Activated B cell treated with CpG ODN at 0.5 μM for 24 hours (primary cell): ENCODE results near the gene FGF3. TPM values are rescaled to one million over a fixed set of nuclear protein-coding genes. Genes with fewer than 3 reads are reported as not detected.

Experiments
- ATAC-seq: fragments of 200-7000 bp; cut with Tn5 transposase; one replicate; pipeline ENCODE4 v1.10.0; 2021; ENCODE audit warnings: low read depth, mild to moderate bottlenecking, moderate library complexity
- CTCF ChIA-PET: fragments of 350-600 bp; sonication (Branson Sonifier 250); formaldehyde crosslinking; loops from one replicate; lab custom pipeline; 2021; ENCODE audit warnings: antibody characterized with exemption; lab: Charles Lee
- POLR2A ChIA-PET: fragments of 350-600 bp; sonication (Branson Sonifier 250); formaldehyde crosslinking; loops from one replicate; lab custom pipeline; 2021; ENCODE audit warnings: antibody characterized with exemption; lab: Charles Lee
- DNase-seq: peaks from one replicate; pipeline ENCODE4 v3.0.0; 2022
- H3K27ac Mint-ChIP-seq: one replicate; pipeline ENCODE4 v1.8.0; 2020; ENCODE audit warnings: mixed read lengths
- H3K27me3 Mint-ChIP-seq: one replicate; pipeline ENCODE4 v1.8.0; 2021; ENCODE audit warnings: mixed read lengths
- H3K36me3 Mint-ChIP-seq: one replicate; pipeline ENCODE4 v1.8.0; 2021; ENCODE audit warnings: low read depth, mixed read lengths
- H3K4me1 Mint-ChIP-seq: one replicate; pipeline ENCODE4 v1.8.0; 2021; ENCODE audit warnings: mixed read lengths
- H3K4me3 Mint-ChIP-seq: one replicate; pipeline ENCODE4 v1.8.0; 2020; ENCODE audit warnings: mild to moderate bottlenecking, mixed read lengths
- H3K9me3 Mint-ChIP-seq: one replicate; pipeline ENCODE4 v1.8.0; 2020; ENCODE audit warnings: mixed read lengths
- CTCF ChIP-seq: fragments of 200-600 bp; IDR thresholded peaks from one replicate; pipeline ENCODE4 v1.8.0; 2022; ENCODE audit warnings: antibody characterized with exemption, mild to moderate bottlenecking
- intact Hi-C: fragments of 100-400 bp; cut with micrococcal nuclease; formaldehyde crosslinking; loops from one replicate; pipeline ENCODE4 v1.15.1; 2024
- total RNA-seq: library from RNA; stranded (reverse); gene quantifications from 2 replicates; pipeline ENCODE4 v1.2.3, GENCODE V29; 2022

FGF3 gene
- total RNA-seq, 1 donor from 2014 or later, result not detected

GRCh38 chr11:69823641-69824265 lies 4.5 kb upstream of the FGF3 start:
- CTCF ChIA-PET, result no interaction called here
- H3K27me3 Mint-ChIP-seq, result peaks cover 24% of the 10 kb centered on the region
- ATAC-seq (no peak), DNase-seq (no peak)
- H3K9me3 Mint-ChIP-seq, result no peaks in the 10 kb centered on the region
- H3K36me3 Mint-ChIP-seq, result no peaks in the 10 kb centered on the region
- H3K4me1 Mint-ChIP-seq, result no peaks in the 10 kb centered on the region
- H3K27ac Mint-ChIP-seq, result no peak overlapping the region
- POLR2A ChIA-PET, result no interaction called here
- no peak overlapping the region for H3K4me3 Mint-ChIP-seq
- intact Hi-C loops, result no loop called here
- TF ChIP-seq CTCF, result no peak

- ATAC-seq, result no peak
- no peak overlapping the region for H3K4me3 Mint-ChIP-seq
- no peaks in the 10 kb centered on the region for H3K9me3 Mint-ChIP-seq
- ChIA-PET POLR2A (no interaction called here), CTCF (no interaction called here)
- no peak for TF ChIP-seq CTCF
- intact Hi-C loops, result no loop called here
- no peak for DNase-seq
- no peaks in the 10 kb centered on the region for H3K4me1 Mint-ChIP-seq
- H3K27ac Mint-ChIP-seq, result no peak overlapping the region
- H3K27me3 Mint-ChIP-seq, result peaks cover 24% of the 10 kb centered on the region
- H3K36me3 Mint-ChIP-seq, result no peaks in the 10 kb centered on the region
Observed at GRCh38 chr11:69822676-69823494, 3.7 kb upstream of the FGF3 start.

GRCh38 chr11:69821511-69822040 lies 2.4 kb upstream of the FGF3 start:
- H3K4me3 Mint-ChIP-seq, result no peak overlapping the region
- TF ChIP-seq CTCF, result no peak
- H3K27me3 Mint-ChIP-seq, result peaks cover 26% of the 10 kb centered on the region
- no peak overlapping the region for H3K27ac Mint-ChIP-seq
- H3K36me3 Mint-ChIP-seq, result no peaks in the 10 kb centered on the region
- DNase-seq (no peak), ATAC-seq (no peak)
- CTCF ChIA-PET, result no interaction called here
- no peaks in the 10 kb centered on the region for H3K9me3 Mint-ChIP-seq
- no peaks in the 10 kb centered on the region for H3K4me1 Mint-ChIP-seq
- POLR2A ChIA-PET, result no interaction called here
- intact Hi-C loops, result no loop called here

GRCh38 chr11:69820441-69820840 lies 1.2 kb upstream of the FGF3 start:
- Mint-ChIP-seq H3K9me3 (no peaks in the 10 kb centered on the region), H3K27ac (no peak overlapping the region), H3K4me1 (no peaks in the 10 kb centered on the region), H3K36me3 (no peaks in the 10 kb centered on the region), H3K4me3 (no peak overlapping the region), H3K27me3 (peaks cover 34% of the 10 kb centered on the region)
- no peak for TF ChIP-seq CTCF
- ChIA-PET CTCF (no interaction called here), POLR2A (interaction anchor here (0.7 kb wide), 2 partner anchors 208 to 1380 kb away, joined by 5 read pairs; no protein-coding TSS in a partner anchor)
- intact Hi-C loops, result no loop called here
- no peak for ATAC-seq
- DNase-seq, result no peak

- no peak overlapping the region for H3K27ac Mint-ChIP-seq
- CTCF ChIA-PET, result no interaction called here
- no peak overlapping the region for H3K4me3 Mint-ChIP-seq
- POLR2A ChIA-PET, result no interaction called here
- TF ChIP-seq CTCF, result no peak
- H3K27me3 Mint-ChIP-seq, result peaks cover 34% of the 10 kb centered on the region
- ATAC-seq, result no peak
- intact Hi-C loops, result no loop called here
- H3K9me3 Mint-ChIP-seq, result no peaks in the 10 kb centered on the region
- H3K36me3 Mint-ChIP-seq, result no peaks in the 10 kb centered on the region
- DNase-seq, result no peak
- no peaks in the 10 kb centered on the region for H3K4me1 Mint-ChIP-seq
Observed at GRCh38 chr11:69819541-69820070, 390 bp upstream of the FGF3 start.
